ENCODE results near the gene MOSPD2. TPM values are rescaled to one million over a fixed set of nuclear protein-coding genes. Genes with fewer than 3 reads are reported as not detected.

Gene MOSPD2
- total RNA-seq, 1 experiment from 2014 or later, result 6.4 TPM

- no peak overlapping the region for H3K14ac ChIP-seq (ENCODE audit: insufficient read depth, low read length)
- H3K18ac ChIP-seq (ENCODE audit: insufficient read length, low read depth, low read length), result no peak overlapping the region
- H3K79me1 ChIP-seq (ENCODE audit: insufficient read depth, low read depth, low read length, poor library complexity, severe bottlenecking), result no peaks in the 10 kb centered on the region
- H3K9me3 ChIP-seq (ENCODE audit: control insufficient read depth, low read depth, low read length), result peaks cover 9% of the 10 kb centered on the region
- no peak overlapping the region for H2BK5ac ChIP-seq (ENCODE audit: insufficient read length, low read length)
- H4K91ac ChIP-seq (ENCODE audit: insufficient read length, low read depth, low read length), result no peak overlapping the region
- H3K23me2 ChIP-seq (ENCODE audit: insufficient read length, low read depth, low read length, poor library complexity, severe bottlenecking), result no peaks in the 10 kb centered on the region
- H3K27me3 ChIP-seq (ENCODE audit: insufficient read depth, low read length), result no peaks in the 10 kb centered on the region
- H4K5ac ChIP-seq (ENCODE audit: insufficient read length, low read depth, low read length), result no peak overlapping the region
- H3K4me3 Mint-ChIP-seq, result no peak overlapping the region
- no peak overlapping the region for H3T11ph ChIP-seq (ENCODE audit: low read length)
- no peak overlapping the region for H2AK5ac ChIP-seq (ENCODE audit: insufficient read length, low read length)
- H3K23ac ChIP-seq (ENCODE audit: insufficient read length, low read depth, low read length), result no peak overlapping the region
- H2BK120ac ChIP-seq (ENCODE audit: low read depth, low read length, poor library complexity, severe bottlenecking), result no peak overlapping the region
- H3K56ac ChIP-seq (ENCODE audit: insufficient read length, low read depth, low read length), result no peak overlapping the region
- H2BK20ac ChIP-seq (ENCODE audit: low read depth, low read length, poor library complexity, severe bottlenecking), result no peak overlapping the region
- H3K36me3 Mint-ChIP-seq (ENCODE audit: insufficient read depth in 1 of 3, low read depth in 3 of 3), result peaks cover 6 to 32% (median 14%) of the 10 kb centered on the region in 3 experiments; a peak in 5 of 7 replicates
- no peaks in the 10 kb centered on the region for H3K4me1 ChIP-seq (ENCODE audit: insufficient read depth, low read length)
- no peak overlapping the region for H3K4ac ChIP-seq (ENCODE audit: low read depth, low read length)
- no peak overlapping the region for H3K27ac ChIP-seq (ENCODE audit: insufficient read length, low read depth, low read length)
- WGBS (ENCODE audit: extremely low coverage, insufficient read length, low lambda C conversion rate), result no CpG with 5 or more reads among the region's 2 CpGs
- H3K27ac Mint-ChIP-seq, result no peak overlapping the region; a peak in 1 of 7 replicates
- no peak for DNase-seq
- no peak overlapping the region for H2BK12ac ChIP-seq (ENCODE audit: insufficient read length, low read depth, low read length)
- no peak overlapping the region for H3K4me2 ChIP-seq (ENCODE audit: insufficient read depth, insufficient read length, low read length)
- no peak overlapping the region for H2BK15ac ChIP-seq (ENCODE audit: low read depth, low read length)
- H4K8ac ChIP-seq (replicated peaks; ENCODE audit: insufficient read length, low read depth, low read length), result no peak overlapping the region
- H3K79me2 ChIP-seq (ENCODE audit: insufficient read depth, low read length), result no peaks in the 10 kb centered on the region
- H4K20me1 ChIP-seq (ENCODE audit: control insufficient read depth, insufficient read depth, insufficient read length), result no peaks in the 10 kb centered on the region
- H3K9me3 Mint-ChIP-seq, result peaks cover 53 to 61% of the 10 kb centered on the region in 2 experiments
- no peak for TF ChIP-seq CTCF (conservative IDR thresholded peaks at IDR 0.05)
- H3K4me1 Mint-ChIP-seq, result peaks cover 2 to 3% of the 10 kb centered on the region in 2 experiments; a peak in 2 of 4 replicates
- no peaks in the 10 kb centered on the region for H3K27me3 Mint-ChIP-seq (ENCODE audit: low read depth)
- H3K9ac ChIP-seq (ENCODE audit: extremely low read depth, insufficient read length, low read length), result no peak overlapping the region
- no peak overlapping the region for H2AFZ ChIP-seq (ENCODE audit: low read length)
Observed at GRCh38 chrX:14919407-14919806, 46.2 kb downstream of the MOSPD2 start.

Measured in H9 (cell line).